ENCODE measurements around the gene ISL2.

ISL2 gene

DNA sequence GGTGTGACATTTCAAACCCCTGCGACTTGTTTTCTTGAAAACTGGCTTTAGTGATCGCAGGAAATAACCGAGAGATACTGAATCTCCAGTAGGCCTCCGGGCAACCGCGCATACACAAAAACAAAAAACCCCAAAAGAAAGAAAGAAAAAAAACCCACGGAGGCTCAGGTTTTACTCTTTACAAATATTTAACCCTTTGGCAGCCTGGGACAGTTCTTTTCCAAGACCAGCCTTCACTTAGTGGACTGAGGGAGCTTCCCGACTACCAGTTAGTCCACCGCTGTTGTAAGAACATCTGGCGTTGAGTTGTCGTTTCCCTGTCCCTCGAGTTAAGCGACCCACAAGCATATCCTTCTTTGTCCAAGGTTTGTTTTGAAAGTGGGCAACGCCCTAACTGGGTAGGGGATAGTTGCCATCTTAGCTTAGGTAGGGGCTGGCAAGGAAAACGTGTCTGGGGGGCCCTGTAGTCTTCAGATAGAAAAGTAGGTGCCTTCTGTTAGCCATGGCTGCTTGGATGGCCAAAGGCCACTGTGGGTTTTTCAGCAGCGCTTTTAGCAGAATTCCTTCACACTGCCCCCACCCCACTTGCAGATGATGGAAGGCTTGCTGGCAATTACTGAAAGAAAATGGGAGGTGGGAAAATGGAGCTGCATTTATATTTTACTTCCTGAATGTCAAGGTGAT lies 6.9 kb downstream of the ISL2 start:
- no peak for DNase-seq

DNA sequence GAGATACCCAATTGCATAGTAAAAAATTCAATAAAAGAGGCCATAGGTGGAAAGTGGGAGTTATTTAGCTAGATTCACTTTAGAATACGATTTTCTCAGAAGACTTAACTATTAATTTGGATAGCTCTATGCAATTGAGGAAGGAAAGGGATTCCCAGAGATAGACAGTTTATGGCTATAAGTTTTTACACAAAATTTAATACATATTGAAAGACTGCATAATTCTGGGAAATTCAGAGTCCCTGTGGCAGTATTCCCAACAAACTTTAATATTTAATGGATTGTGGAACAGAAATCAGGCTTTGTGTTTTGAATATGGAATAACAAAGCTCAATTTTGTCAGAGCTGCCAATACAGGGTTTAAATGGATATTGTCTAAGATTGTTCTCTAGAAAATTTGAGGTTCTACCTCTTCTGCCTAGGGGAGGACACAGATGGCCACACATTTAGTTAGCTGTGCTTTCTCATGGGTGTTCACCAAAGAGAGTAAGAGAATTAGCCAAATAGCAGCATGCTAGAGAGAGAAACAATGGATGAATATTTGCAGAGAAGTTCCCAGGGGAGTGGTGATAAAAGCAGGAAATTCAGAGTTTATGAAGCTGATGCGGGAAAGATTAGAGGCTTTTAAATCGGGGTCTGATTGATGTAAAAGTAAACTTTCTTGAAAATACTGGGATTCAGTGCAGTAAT lies 8.5 kb downstream of the ISL2 start:
- DNase-seq = no peak

DNA sequence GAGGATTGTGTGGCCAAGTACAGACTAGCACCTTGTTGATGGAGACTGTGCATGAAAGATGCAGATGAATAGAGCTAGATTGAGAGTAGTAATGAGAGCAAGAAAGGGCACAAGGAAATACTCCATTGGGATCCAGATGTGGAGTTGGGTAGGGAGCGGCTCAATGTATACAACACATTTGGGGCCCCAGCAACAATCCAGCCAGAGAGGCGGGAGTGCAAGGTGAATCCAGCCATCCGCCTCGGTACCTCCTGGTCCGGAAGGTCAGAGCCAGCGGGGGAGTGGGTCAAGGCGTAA lies 9.0 kb downstream of the ISL2 start:
- DNase-seq = no peak

DNA sequence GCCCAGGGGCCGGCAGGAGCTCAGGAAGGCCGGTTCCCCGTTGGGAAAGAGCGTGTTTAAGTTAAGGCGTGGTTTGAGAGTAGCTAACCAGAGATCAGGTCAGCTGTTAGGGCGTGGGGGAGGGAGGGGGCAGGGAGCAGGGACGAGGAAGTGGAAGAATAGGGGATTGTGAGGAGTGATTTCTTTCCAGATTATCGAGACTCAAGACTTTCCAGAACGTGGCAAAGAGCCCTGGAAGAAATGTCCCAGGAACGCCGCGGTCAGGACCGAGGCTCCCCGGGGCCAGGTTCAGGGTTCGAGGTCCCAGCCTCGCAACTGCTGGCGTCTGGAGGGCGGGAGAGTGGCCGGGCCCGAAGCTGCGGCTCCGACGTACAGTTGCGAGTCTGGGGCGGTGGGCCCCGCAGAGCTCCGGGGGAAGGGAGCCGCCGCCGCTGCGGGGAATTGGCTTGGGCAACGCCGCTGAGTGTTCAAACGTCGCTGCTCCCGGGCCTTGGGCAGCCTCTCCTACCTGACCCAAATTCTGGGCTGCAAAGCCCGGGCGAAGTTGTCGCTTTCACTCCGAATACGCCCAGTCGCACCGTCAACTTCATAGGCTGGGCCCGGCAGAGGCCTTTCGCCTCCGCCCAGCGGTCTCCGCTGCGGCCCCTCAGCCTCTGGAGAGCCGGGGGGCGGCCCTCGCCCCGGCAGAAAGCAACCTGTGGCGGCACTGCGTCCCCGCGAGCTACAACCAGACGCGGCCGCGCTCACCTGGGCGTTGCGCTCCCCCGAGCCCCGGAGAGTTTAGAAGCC lies 9.5 kb downstream of the ISL2 start:
- DNase-seq = no peak

DNA sequence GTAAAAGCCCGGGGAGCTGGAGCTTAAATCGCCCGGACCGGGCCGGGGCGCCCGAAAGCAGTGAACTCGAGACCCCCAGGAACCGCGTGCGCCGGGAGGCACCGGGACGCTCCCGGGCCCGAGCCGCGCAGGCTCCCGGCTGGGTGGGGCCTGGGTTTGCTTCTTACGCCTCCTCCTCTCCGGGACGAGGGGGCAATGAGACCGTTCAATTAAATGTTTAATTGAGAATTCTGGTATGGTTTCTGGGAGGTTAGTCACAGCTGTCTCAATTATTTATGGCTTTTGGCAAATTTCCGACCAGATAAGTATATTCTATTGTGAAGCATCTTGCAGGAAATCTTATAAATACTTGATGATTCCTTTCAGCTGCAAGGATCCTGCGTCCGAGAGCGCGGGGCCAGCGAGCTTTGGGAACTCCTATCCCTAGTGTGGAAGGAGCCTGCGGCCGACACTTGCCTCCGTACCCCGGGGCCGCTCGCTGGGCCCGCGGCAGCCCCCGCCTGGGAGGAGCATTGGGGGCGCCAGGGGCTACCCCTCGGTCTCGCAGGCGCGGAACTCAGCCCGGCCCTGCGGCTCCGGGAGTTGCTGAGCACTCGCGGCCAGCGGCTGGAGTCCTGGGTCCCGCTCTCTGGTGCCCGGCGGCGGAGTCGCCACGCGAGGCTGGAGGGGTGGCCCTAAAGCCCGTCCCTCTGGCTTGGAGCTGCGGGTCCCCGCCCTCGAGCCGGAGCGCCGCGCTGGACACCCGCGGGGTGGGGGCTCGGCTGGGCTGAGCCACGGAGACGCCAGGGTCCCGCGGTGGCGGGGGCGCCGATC lies 10.3 kb downstream of the ISL2 start:
- no peak for DNase-seq

DNA sequence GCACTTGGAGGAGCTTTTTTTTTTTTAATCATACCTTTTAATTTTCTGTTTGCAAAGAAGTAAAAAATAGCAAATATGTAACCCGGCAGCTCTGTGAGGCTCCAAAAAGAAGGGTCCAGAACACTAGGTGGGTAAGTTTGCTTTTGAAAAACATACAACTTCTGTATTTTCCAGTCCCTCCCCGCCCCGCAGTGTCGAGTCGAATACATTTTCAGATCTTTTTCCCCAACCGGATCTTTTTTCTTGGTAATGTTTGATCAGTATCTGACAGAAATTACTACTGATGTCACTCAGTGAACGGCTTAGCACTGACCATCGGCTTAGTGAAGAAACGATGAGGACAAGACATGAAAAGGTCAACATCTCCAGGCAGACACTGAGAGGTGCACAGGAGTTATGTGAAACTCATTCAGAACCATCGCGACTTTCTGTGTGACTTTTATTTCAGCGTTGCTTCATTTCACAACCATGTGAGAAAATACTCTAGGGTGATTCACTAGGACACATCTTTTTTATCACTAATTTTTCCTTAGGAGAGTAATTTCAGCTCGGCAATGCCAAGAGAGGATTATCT lies 11.0 kb downstream of the ISL2 start:
- no peak for DNase-seq

DNA sequence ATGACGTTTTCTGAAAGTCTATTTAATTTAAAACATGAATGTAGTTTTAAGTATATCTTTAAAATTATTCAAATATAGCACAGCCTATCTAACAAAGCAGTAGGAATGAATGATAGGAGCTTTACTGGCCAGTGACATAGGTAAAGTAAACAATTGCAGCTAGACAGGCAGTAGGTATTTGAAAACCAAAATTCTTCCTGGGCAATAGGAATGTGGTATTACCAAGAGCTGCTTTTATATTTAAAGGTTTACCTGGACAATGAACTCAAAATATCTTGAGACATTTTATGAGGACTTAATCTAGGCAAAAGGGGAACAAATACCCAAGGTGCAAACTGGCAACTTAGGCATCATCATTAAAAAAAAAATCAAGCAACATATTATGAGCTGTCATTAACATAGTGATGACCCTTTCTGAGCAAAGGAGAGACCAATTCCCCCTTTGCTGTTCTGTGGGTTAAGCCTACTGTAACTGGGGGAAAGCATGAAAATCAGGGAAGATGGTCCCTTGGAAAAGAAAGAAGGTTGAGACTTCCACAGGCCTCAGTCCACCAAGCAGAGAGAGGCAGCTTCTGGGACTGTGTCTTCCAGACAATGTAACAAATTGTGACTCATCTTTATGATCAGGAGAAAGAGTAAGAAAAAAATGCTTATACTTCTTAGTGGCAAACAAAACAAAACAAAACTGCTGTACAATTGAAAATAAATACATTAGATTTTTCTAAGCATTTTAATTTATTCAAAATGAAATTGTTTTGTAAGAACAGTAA lies 12.9 kb downstream of the ISL2 start:
- DNase-seq = no peak

DNA sequence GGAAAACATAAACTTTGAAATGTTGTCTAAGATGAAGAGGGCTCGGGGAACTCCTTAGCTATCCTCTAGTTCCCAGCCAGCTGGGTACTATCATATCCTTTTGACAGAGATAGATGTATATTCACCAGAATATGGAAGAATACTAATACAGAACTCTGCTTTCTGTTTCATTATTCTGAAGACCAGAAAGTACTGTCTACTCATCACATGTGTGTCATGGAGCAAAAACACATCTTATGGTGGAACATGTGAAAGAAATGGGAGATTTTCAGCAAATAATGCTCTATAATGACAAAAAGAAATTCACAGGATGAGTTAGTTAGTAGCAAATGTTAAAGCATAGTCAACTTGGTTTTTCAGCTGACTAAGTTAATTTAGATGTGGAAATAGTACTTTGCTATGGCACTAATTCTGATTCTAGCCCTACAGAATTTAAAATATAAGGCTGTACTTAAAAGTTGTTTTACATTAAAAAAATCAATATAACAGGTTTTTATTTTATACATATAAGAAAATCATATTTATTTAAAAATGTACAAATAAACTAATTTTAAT lies 16.5 kb downstream of the ISL2 start:
- DNase-seq = no peak

DNA sequence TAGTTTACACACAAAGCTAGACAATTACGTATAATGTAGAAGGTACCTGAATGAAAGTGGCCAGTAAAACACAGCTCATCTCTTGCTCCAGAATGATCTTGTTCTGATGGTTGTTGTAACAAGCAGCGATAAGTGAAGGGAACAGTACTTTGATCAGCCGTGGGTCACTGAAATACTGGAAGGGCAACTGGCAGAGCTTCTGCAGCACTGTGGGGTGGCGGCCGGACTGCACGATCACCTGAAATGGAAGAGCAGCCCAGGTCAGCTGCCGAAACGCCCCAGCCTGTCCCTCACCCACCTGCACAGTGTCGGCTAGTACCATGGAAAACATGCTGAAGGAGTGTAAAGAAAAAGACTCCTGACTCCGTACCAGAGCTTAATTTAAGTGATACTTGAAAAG lies 17.3 kb downstream of the ISL2 start:
- DNase-seq = no peak

DNA sequence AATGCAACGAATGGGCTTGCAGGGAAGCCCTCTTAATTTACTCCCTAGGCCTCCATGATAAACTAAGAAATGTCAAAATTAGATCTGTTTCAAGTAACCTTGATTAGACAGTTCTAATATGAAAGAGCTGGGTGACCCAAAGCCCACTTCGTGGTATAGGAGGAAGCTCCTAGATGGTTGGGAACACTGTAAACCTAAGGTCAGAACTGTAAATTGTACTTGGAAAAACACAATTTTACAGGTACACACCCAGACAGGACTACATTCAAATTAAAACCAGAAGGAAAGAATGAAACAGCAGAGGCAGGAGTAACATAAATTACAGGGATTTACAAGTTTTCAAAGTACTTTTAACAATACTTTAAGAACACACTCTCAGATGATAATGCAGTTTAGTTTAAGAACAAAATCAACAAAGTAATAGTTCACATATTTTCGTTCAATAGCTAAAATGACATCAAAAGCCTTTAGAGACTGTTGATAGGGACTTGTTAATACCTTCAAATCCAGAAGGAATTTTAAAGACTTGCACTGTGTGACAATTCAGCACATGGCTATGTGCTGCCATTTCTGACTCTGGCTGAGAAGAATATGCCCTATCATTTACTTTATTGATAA lies 18.4 kb downstream of the ISL2 start:
- no peak for DNase-seq

DNA sequence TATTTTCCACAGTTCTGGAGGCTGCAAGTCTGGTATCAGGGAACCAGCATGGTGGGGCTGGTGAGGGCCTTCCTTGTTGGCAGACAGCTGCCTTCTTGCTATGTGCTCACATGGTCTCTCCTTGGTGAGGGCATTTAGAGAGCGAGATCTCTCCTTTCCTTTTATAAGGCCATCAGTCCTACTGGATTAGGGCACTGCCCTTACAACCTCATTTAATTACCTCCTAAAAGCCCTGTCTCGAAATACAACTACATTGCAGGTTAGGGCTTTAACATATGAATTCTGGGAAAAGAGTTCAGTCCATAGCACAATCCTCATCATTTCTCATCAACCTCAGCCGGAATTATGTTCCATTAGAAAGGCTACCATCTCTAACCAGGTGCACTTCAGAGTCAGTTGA lies 21.9 kb downstream of the ISL2 start:
- DNase-seq = no peak

DNA sequence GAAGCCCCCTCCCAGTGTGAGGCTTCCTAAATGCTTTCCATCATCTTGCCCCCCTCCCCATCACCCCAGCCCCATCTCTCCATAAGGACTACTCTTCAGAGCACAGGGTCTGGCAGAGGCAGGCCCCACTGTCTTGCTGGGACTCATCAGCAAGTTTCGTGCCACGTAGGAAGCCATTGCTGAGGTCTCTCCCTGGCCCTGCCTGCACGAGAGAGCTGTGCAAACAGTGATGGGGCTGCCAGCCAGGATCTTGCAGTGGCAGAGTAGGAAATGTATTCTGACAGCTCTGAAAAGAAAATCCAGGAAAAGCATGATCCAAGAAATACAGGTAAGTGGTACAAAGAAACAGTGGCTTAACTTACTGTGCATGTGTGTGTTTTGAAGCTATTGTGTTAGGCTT lies 22.6 kb downstream of the ISL2 start:
- no peak for DNase-seq

DNA sequence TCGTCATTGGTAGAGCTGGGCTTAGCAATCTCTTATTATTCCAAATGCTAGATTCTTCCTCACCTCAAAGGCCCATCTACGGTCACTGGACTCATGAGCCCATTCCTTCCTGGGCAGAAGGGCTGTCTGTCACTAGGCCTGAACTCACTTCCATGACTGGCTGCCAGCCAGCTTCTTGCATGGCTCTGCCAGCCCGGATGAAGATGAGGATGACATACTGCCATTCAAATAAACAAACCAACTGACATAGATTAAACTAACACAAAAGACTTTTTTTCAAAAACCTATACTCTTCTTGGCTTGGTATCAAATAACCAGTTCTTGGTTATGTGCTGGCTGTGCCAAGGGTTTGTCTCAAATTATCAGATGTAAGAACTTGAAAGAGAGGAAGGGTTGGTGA lies 23.8 kb downstream of the ISL2 start:
- DNase-seq = no peak

DNA sequence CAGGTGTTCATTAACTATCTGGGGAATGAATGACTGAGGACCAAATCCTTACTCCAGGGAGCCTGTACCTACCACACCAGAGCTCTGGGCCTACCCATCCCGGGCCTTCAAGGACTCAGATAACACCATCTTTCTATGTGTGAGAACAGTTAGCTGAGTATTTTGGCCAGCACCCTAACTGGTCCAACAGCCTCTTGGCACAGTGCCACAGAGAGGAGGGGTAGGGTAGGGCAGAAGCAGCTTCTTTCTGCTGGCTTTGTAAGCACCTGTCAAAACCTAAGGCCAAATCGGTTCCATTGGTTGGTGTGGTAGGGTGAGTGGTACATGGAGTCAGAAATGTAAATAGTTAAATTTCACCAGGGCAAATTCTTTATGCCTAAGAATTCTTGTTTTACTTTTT lies 26.7 kb downstream of the ISL2 start:
- no peak for DNase-seq

DNA sequence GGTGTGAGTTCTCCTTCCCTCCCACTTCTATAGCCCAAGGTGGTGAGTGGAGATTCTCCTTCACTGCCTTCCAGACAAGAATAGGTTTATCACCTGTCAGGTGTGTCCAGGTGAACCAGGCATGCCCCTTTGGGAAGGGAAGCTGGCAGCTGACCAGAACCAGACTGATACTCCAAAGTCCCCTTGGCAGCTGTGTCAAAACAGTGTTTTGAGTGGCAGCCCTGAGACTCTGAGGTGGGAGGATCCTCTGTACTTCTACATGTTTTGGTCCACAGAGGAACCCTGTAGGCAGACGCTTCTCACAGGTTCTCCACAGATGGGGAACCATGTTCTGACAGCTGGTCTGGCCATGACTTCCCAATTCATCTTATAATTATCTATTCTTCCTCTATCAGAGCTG lies 30.1 kb downstream of the ISL2 start:
- no peak for DNase-seq

DNA sequence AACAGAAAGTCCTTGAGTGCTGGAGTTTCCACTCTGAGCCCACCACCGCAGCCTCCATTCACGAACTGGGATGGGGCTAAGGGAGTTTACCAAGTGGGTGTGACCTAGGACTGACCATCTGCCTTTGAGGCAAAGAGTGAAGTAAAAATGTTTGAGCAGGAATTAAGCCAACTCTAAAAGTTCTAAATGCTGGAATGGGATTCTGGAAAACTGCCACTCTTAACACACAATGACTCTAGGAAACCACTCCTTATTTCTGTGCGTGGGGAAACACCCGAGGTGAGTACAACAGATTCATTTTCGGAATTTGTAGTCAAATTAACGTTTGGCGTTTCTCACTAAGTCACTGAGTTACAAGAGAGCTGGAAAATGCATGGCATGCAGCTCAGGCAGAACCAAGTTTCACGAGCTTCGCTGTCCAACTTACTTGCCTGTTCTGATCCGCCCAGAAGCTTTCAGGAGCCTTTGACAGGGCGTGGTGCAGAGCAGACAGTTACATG lies 31.6 kb downstream of the ISL2 start:
- no peak for DNase-seq

DNA sequence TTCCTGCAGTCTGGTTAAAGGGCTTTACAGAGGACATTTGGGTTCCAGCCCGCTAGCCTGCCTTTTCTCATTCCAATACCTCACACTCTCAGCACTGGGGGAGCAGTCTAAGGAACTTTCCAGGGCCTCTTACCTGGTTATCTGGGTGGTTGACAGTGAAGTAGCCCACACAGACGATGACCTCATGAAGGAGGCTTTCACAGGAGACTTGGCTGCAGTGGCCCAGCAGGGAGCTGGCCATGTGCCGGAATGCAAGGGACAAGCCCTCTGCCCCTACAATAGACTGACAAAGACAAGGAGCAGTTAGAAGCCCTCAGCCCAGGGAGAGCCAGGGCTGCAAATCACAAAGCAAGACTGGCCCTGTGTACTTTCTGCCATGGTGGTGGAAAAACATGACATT lies 39.5 kb downstream of the ISL2 start:
- DNase-seq = no peak

DNA sequence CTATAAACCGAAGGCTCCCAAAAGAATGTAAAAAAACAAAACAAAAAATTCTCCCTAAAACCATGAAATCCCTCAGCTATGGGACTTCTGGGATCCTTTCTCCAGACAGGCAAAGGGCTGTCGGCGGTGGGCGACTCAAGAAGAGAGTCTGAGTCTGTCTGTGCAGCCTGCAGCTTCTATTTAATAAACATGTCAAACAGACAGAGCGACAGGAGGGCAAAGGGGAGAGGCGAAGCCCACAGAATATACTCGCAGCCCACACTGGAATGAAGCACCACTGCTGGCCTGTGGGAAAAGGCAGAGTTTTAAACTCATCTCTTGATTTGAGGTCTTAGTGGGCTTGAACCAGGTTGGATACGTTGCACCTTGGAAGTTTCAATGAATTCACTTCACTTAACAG lies 40.2 kb downstream of the ISL2 start:
- DNase-seq = no peak

DNA sequence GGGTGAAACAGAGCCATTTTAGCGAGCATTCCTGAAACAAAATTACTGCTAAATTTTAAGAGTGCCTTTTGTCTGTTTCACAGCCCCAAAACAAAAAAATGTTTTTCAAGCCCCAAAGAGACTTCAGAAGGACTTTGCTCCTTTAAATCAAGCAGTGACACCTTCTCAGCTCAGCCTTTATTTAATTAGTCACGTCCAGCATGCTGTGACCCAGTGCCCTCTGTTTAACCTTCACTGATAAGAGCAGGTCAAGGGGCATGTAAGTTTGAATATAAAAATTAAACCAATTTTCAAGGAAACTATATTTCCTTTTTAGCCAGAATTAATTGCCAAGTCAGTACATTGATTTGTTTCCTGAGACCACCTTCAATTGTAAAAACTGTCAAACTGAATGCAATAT lies 40.6 kb downstream of the ISL2 start:
- no peak for DNase-seq

DNA sequence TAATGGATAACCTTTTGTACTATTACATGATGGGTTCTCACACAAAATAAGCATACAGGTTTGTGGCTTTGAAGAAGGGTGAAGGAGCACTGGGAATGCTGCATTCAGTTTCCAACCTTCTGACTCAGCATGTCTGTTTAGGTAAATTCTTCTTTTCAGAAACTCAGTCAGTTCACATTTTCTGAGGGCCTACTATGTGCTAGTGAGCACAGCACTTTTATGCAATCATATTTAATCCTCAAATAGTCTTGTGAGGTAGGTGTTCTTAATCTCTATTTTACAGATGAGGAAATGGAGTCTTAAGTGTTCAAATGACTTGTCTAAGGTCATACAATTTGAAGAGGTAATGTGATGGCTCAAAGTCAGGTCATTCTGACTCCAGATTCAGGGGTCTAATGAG lies 41.2 kb downstream of the ISL2 start:
- DNase-seq = no peak

DNA sequence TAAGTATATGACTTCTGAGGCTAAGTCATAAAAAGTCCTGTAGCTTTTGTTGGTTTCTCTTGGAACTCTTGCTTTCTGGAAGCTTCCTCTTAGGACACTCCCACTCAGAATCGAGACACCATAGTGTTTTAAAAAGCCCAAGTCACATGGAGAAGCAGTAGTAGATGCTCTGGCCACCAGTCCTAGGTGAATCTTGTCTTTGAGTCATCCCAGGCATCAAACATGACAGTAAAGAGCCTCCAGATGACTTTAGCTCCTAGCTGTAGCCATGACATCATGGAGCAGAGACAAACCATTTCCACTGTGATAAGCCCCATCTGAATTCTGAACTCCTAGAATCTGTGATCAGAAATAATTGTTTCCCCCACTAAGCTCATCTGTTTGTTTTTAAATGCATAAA lies 42.1 kb downstream of the ISL2 start:
- no peak for DNase-seq
